GM12892 (cell line): ENCODE measurements around the gene ITPR1.

Experiments used
- DNase-seq: peaks from one replicate; pipeline ENCODE4 v3.0.0; 2011; ENCODE audit not compliant: insufficient read length
- FAIRE-seq: peaks from 2 replicates; lab custom pipeline; 2011; peaks lifted over from hg19 to GRCh38; lab: Jason Lieb, UNC
- POLR2A ChIP-seq: IDR thresholded peaks from 2 replicates; pipeline ENCODE4 v1.6.1; 2011; ENCODE audit warnings: low read depth, low read length, control low read depth
- POLR2AphosphoS5 ChIP-seq: IDR thresholded peaks from 2 replicates; pipeline ENCODE4 v1.6.1; 2011; ENCODE audit warnings: low read depth, low read length, control low read depth
- TAF1 ChIP-seq: IDR thresholded peaks from 2 replicates; pipeline ENCODE4 v1.6.1; 2011; ENCODE audit warnings: low read depth, mild to moderate bottlenecking, control low read depth, low read length, borderline replicate concordance

The ITPR1 gene

GRCh38 chr3:4517093-4517492 is 23.9 kb downstream of the ITPR1 start:
- DNase-seq (no peak), FAIRE-seq (no peak)
- no peak for TF ChIP-seq TAF1
- no peak for TF ChIP-seq POLR2AphosphoS5
- TF ChIP-seq POLR2A: no peak

- TF ChIP-seq TAF1: no peak
- TF ChIP-seq POLR2AphosphoS5: no peak
- no peak for TF ChIP-seq POLR2A
- DNase-seq (no peak), FAIRE-seq (peak; percentile 5)
Observed at GRCh38 chr3:4517643-4518311, 24.6 kb downstream of the ITPR1 start.

GRCh38 chr3:4520033-4520816 is 27.1 kb downstream of the ITPR1 start:
- TF ChIP-seq POLR2A (no peak), TAF1 (no peak), POLR2AphosphoS5 (no peak)
- no peak for FAIRE-seq
- no peak for DNase-seq

GRCh38 chr3:4522947-4523346 is 29.8 kb downstream of the ITPR1 start:
- TF ChIP-seq TAF1 (no peak), POLR2AphosphoS5 (no peak), POLR2A (no peak)
- DNase-seq (no peak), FAIRE-seq (no peak)

- FAIRE-seq: peak; percentile 50
- DNase-seq: no peak
- TF ChIP-seq TAF1: no peak
- no peak for TF ChIP-seq POLR2AphosphoS5
- no peak for TF ChIP-seq POLR2A
Observed at GRCh38 chr3:4523710-4524698, 30.9 kb downstream of the ITPR1 start.

- no peak for DNase-seq
Observed at GRCh38 chr3:4525560-4526223, 32.5 kb downstream of the ITPR1 start.

GRCh38 chr3:4528320-4528719 is 35.2 kb downstream of the ITPR1 start:
- TF ChIP-seq TAF1 (no peak), POLR2AphosphoS5 (no peak), POLR2A (no peak)
- DNase-seq (no peak), FAIRE-seq (no peak)

More at GRCh38 chr3:4525560-4526223, 32.5 kb downstream of the ITPR1 start:
- FAIRE-seq: no peak
- TF ChIP-seq TAF1 (no peak), POLR2AphosphoS5 (no peak), POLR2A (no peak)

GRCh38 chr3:4528819-4529600 is 35.9 kb downstream of the ITPR1 start:
- FAIRE-seq (no peak), DNase-seq (no peak)
- TF ChIP-seq TAF1 (no peak), POLR2AphosphoS5 (no peak), POLR2A (no peak)

- no peak for FAIRE-seq
- no peak for DNase-seq
- TF ChIP-seq TAF1: no peak
- no peak for TF ChIP-seq POLR2A
- TF ChIP-seq POLR2AphosphoS5: no peak
Observed at GRCh38 chr3:4529876-4530588, 36.9 kb downstream of the ITPR1 start.
